Fibroblast of skin of scalp (primary cell): ENCODE results near the gene MSH3.
"Not testable (repeated sequence)": the region's sequence is repeated elsewhere in the genome, so short reads cannot be mapped to it uniquely, and the experiment has no call there.

Source experiments
- DNase-seq: peaks from one replicate; pipeline ENCODE4 v3.0.0-alpha.2; 2013

MSH3 gene

GRCh38 chr5:80757290-80757689 is 102.8 kb downstream of the MSH3 start:
- no peak for DNase-seq

GRCh38 chr5:80759866-80760577 is 105.6 kb downstream of the MSH3 start:
- DNase-seq, result no peak

DNA sequence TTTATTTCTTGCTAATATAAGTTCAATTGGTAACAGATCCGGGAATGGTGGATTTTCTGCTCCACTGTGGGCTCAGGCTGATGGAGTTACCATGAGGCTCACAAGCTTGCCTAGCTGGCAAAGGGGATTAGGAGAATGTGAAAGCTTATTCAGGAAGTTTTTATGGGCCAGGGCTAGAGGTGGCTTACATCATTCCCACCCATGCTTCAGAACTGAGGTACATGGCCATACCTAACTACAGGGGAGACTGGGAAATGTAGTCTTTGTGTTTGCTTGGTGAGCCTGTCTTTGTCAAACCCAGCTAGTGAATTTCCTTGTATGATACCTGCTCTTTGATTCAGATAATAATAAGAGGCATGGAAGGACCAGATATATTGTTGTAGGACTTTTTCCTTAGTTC is 106.2 kb downstream of the MSH3 start:
- no peak for DNase-seq

DNA sequence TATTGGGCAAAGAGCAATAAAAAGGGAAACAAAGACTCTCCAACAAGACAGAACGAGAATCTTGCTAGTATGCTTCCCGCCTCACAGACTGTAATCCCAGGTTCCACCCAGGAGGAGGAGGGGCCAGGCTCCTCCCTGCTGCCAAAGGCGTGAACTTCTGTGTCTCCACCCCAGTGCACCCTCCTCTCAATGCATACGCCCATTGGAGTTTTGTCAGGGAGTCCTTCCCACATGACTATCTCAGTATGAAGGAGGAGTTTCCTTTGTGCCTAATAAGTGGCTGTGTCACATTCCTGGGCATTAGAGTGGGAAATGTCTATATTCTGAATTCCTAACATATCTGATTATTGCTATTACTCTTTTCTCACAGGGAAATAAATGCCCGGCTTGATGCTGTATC is 106.7 kb downstream of the MSH3 start:
- peak; percentile 40 for DNase-seq

DNA sequence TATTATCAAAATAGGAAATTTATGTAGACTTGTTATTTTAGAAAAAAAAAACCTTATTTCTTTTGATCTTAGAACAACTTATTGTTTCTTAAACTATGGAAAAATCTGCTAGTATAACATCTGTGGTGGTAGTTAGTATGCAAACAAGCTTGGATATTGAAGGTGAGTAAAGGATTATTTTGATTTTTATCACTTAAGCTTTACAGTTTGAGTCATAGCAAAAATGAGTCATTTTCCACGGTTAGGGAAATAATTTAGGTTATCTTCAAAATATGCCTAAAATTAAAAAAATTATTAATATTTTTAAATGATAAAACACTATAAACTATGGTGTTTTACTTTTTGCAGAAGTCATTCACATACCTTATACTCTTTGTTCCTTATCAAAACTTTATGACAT is 107.5 kb downstream of the MSH3 start:
- no peak for DNase-seq

GRCh38 chr5:80762573-80762972 is 108.1 kb downstream of the MSH3 start:
- DNase-seq, result no peak

GRCh38 chr5:80763211-80763610 is 108.8 kb downstream of the MSH3 start:
- DNase-seq, result no peak

- peak; percentile 20 for DNase-seq
Observed at GRCh38 chr5:80763873-80764647, 109.6 kb downstream of the MSH3 start.

DNA sequence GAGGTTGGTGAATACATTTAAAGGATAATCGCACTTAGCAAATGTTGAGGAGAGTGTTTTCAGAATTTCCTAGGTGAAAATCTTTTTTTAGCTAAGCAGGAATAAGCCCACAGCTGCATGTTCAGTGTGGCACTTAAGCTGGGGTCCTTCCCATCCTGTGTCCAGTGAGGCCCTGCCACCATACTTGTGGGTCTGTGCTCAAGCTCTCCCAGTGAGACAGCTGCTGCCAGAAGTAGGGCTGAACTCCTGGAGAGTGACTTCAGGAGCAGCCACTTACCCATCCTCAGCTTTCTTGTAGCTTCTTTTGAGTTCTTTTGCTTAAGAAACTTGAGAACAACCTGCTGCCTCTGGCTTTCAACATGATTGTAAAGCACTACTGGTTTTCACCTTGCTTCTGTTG is 110.3 kb downstream of the MSH3 start:
- DNase-seq, result no peak

GRCh38 chr5:80777347-80778287 is 123.2 kb downstream of the MSH3 start:
- no peak for DNase-seq

DNA sequence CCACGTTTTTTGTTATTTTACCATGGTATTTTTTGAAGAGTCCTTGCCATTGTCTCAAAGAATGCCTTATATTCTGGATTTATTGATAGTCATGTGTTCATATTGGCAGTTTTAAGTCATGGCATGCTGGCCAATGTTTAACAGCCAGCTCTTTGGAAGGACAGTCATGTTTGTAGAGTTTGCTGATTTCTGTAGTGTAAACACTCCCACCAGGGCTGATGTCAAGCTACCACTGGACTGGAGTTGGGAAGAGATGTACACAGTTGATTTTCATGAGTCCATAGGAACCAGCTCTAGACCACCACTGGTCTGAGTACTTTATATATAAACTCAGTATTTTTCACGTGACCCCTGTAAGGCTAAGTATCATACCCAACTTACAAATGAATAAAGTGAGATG is 125.6 kb downstream of the MSH3 start:
- DNase-seq, result no peak

- DNase-seq, result no peak
Observed at GRCh38 chr5:80780761-80781285, 126.4 kb downstream of the MSH3 start.

- peak; percentile 22 for DNase-seq
Observed at GRCh38 chr5:80781356-80781755, 126.9 kb downstream of the MSH3 start.

DNA sequence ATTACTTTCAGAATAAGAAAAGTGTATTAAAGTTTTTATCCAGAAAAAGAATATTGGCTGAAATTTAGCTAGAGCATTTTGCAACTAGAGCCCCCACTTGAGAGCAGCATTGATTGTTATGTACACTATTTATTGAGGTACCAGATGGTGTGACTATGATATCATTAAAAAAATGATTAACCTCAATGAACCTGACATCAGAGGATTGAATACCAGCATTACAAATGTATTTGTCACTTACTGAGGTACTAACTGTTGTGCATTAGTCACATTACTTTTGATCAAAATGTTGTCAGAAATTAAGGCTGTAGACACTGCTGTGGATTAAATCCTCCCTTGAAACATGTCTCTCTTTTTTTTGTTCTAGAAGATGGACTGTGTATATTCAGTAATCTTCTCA is 128.2 kb downstream of the MSH3 start:
- DNase-seq, result no peak

DNA sequence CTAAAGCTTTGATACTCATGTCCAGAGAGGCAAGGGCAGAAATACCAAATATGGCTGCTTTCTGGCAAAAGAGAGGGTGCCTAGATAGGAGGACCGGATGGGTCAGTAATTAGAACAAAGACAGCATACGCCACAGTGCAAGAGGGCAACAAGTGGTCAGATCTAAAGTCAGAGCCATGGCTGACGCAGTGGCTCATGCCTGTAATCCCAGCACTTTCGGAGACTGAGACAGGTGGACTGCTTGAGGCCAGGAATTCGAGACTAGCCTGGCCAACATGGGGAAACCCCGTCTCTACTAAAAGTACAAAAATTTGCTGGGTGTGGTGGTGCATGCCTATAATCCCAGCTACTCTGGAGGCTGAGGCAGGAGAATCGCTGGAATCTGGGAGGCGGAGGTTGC is 129.3 kb downstream of the MSH3 start:
- not testable (repeated sequence) for DNase-seq

GRCh38 chr5:80784451-80784850 is 130.0 kb downstream of the MSH3 start:
- no peak for DNase-seq

DNA sequence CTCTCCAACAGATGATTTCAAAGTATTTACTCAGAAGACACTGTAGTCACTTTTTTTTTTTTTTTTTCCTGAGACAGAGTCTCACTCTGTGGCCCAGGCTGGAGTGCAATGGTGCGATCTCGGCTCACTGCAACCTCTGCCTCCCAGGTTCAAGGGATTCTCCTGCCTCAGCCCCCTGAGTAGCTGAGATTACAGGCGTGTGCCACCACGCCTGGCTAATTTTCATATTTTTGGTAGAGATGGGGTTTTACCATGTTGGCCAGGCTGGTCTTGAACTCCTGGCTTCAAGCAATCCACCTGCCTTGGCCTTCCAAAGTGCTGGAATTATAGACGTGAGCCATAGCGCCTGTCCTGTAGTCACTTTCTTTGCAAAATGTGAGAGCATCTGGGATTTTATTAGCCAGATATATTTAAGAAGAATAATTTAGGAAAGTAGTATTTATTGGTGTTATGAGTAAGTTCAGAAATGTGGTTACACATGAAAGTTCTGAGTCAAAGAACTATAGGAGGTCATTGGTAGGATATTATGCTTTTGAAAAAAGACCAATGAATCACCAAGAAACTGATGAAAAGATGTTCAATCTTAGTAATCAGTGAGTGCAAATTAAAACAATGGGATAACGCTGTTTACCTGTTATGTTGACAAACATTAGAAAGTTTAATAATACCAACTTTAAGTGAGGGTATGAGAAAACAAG is 135.0 kb downstream of the MSH3 start:
- DNase-seq, result not testable (repeated sequence)

GRCh38 chr5:80790698-80791097 is 136.2 kb downstream of the MSH3 start:
- DNase-seq, result no peak

- no peak for DNase-seq
Observed at GRCh38 chr5:80793354-80793753, 138.9 kb downstream of the MSH3 start.

DNA sequence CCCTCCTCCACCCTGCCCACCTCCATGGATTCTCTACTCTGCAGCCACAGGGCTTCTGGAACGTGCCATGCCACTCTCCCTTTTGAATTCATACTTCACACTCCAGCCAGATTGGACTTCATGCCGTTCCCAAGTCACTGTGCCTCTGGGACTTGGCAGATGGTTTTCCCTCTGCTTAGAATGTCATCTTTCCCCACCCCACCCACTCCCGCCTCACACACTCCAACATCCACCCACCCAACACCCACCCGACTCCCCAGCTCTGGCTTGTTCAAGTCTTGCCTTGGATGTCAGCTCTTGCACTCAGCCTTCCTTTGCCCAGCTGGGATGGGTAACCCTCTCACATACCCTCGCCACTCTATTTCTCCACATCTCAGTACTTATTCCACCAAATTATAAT is 142.4 kb downstream of the MSH3 start:
- DNase-seq, result no peak

DNA sequence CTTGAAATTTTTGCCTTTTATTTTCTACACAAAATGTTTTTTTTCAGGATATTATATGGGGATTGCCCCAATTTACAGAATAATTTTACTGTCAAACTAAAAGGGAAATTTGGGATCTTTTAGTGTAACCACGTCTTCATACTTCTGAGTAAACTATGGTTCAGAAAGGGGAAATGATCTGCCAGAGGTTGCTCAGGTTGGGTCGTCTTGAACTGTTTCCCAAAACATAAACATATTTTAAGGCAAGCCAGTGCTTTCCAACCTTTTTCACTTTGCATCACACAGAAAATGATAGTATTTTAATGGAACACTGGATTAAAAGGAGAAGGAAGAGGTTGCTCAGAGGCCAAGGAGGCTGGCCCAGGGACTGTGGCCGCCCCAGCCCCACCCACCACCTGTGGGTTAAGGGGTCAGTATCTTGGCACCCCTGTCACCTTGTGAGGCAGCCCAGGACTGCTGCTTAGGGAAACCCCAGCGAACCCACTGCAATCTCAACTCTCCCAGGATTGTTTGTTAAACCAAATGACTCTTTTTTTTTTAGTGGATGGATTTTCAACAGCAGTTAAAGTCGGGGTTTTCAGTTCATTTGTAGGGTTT is 143.1 kb downstream of the MSH3 start:
- no peak for DNase-seq

GRCh38 chr5:80798166-80798565 is 143.7 kb downstream of the MSH3 start:
- DNase-seq, result no peak
